ENCODE measurements around the gene NDUFV1.

Gene NDUFV1

DNA sequence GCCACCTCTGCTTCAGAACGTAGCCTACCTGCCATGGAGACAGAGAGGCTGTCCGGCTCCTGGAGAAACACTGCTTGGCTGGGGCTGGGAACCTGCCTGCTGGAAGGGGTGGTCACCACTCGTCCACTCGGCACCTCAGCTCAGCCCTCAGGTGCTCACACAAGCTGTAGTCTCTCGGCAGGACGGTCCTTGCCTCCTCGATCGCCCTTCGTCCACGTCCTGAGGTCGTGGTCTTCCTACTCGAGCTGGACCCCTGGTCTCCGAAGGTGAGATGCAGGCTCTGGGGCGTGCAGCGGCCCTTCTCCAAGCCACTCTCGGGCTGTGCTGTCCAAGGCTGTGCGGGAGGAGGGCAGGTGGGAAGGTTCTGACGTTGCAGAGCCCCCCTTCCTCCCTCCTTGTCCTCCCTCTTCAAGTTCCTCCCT is 32.7 kb downstream of the NDUFV1 start, which contains the start of gene TBX10:
TSS of gene TBX10 (minus strand) at position 326 of the 422 bp plus-strand sequence. CDS start at position 35, 291 bp downstream.
- no peak within 1 kb of the TSS for H3K4me3 ChIP-seq (ENCODE audit: low read length)
- no peaks in the 10 kb centered on the region for H3K36me3 ChIP-seq (ENCODE audit: control insufficient read depth, insufficient read depth, low read length, severe bottlenecking)
- H3K27me3 ChIP-seq (replicated peaks; ENCODE audit: control insufficient read depth, insufficient read depth, low read length) = peaks cover 42% of the 10 kb centered on the region
- no peaks in the 10 kb centered on the region for H3K4me1 ChIP-seq (ENCODE audit: control insufficient read depth, insufficient read depth, low read length)
- no peak within 1 kb of the TSS for H3K9ac ChIP-seq (ENCODE audit: low read length)
- DNase-seq (ENCODE audit: low read depth) = no peak
- no peaks in the 10 kb centered on the region for H3K9me3 ChIP-seq (ENCODE audit: control insufficient read depth, low read length)

DNA sequence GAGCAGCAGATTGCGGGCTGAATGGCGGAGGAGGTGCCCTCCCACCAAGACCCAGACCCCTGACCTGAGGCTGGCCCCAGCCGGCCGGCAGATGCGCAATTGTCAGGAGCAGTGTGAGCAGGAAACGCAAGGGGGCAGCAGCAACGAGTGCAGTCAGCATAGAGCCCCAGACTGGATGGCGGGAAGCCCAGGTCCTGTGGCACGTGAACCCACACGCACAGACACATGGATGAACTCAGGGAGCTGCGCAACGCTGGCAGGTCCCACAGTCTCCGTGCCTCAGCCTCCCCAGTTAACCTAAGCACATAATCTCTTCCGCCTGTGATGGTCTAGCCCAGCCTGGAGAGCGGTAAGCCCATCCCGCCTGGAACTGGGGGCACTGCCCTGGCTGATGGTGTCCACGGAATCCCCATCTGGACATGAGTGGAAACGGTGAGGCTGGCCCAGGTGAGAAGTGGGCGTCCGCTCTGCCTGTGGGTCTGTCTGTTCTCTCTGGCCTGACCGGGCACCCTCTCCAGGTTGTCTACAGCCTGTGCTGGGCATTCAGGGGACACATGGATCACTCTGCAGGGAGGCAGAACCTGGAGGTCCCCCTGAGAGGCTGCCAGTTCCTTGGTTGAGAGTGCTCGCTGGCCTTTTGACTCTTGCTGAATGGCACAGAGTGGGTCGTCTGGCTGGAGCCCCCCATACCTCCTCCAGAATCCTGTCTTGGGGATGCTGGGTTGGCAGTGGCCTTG is 33.5 kb downstream of the NDUFV1 start:
- H3K27me3 ChIP-seq (replicated peaks; ENCODE audit: control insufficient read depth, insufficient read depth, low read length) = peaks cover 34% of the 10 kb centered on the region
- no peaks in the 10 kb centered on the region for H3K4me1 ChIP-seq (ENCODE audit: control insufficient read depth, insufficient read depth, low read length)
- no peaks in the 10 kb centered on the region for H3K9me3 ChIP-seq (ENCODE audit: control insufficient read depth, low read length)
- H3K4me3 ChIP-seq (ENCODE audit: low read length) = no peak overlapping the region
- no peak overlapping the region for H3K9ac ChIP-seq (ENCODE audit: low read length)
- peak; percentile 76 for DNase-seq (ENCODE audit: low read depth)
- no peaks in the 10 kb centered on the region for H3K36me3 ChIP-seq (ENCODE audit: control insufficient read depth, insufficient read depth, low read length, severe bottlenecking)

DNA sequence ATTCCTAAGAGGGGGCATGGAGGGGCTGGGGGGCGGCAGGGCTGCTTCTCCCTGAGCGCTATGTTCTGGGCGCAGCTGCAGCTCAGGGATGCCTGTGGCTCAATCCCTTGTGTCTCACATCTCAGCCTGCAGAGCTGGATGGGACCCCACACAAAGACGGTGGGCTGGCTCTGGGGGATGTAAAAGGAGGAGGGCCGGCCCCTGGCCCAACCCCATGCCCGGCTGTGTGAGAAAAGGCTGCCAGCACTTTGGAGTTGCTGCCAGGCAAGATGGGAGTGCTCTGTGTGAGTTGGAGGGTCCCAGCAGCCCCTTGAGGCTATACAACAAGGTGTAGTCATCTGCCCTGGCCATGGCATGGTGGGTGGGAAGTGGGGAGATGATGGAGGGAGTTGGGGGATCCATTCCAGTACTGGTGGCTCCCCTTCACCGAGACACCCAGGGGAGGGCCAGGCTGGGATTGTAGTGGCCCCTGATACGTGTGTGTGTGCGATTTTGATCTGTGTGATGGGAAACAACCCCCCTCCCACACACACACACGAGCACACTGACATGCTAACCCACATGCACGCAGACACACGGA is 34.1 kb downstream of the NDUFV1 start:
- Histone ChIP-seq H3K36me3 (ENCODE audit: control insufficient read depth, insufficient read depth, low read length, severe bottlenecking) (no peaks in the 10 kb centered on the region), H3K4me3 (ENCODE audit: low read length) (no peak overlapping the region), H3K27me3 (replicated peaks; ENCODE audit: control insufficient read depth, insufficient read depth, low read length) (peaks cover 33% of the 10 kb centered on the region), H3K4me1 (ENCODE audit: control insufficient read depth, insufficient read depth, low read length) (no peaks in the 10 kb centered on the region), H3K9ac (ENCODE audit: low read length) (no peak overlapping the region), H3K9me3 (ENCODE audit: control insufficient read depth, low read length) (no peaks in the 10 kb centered on the region)
- DNase-seq (ENCODE audit: low read depth) = no peak

DNA sequence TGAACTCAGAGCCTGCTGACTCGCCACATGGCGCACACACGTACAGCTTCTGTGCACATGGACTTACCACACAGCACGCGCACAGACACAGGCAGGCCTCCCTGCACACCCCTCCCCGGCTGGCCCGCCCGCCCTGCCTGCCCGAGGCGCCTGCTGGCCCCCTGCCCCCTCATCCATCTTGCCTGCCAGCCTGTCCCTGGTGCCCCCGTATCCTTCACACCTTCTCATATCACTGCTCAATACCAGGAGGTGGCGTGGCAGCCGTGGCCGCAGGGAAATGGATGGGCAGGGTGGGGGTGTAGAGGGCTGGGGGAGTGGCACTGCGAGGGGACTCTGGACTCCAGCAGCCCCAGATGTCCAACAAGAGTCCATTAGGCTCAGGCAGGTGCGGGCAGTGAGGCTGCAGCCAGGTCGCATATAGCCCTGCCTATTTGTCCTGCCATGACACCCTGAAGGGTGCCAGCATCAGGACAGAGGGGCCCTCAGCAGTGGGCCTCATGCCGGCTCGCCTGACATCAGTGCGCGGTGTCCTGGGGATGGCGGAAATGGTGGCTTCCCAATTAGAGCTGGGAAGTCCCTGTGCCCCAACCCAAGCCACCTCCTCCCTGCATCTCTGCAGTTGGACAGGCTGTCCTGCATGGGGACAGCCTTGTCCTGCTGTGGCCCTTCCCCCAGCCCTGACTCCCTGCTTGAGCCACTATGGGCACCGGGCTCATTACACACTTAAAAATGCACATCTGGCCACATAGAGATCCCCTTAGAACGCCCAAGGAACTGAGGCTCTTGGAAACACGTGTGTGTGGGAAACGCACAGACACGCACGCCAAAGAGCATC is 34.8 kb downstream of the NDUFV1 start:
- no peak overlapping the region for H3K4me3 ChIP-seq (ENCODE audit: low read length)
- peaks cover 40% of the 10 kb centered on the region for H3K27me3 ChIP-seq (replicated peaks; ENCODE audit: control insufficient read depth, insufficient read depth, low read length)
- no peaks in the 10 kb centered on the region for H3K36me3 ChIP-seq (ENCODE audit: control insufficient read depth, insufficient read depth, low read length, severe bottlenecking)
- no peak overlapping the region for H3K9ac ChIP-seq (ENCODE audit: low read length)
- no peak for DNase-seq (ENCODE audit: low read depth)
- H3K4me1 ChIP-seq (ENCODE audit: control insufficient read depth, insufficient read depth, low read length) = no peaks in the 10 kb centered on the region
- H3K9me3 ChIP-seq (ENCODE audit: control insufficient read depth, low read length) = no peaks in the 10 kb centered on the region

DNA sequence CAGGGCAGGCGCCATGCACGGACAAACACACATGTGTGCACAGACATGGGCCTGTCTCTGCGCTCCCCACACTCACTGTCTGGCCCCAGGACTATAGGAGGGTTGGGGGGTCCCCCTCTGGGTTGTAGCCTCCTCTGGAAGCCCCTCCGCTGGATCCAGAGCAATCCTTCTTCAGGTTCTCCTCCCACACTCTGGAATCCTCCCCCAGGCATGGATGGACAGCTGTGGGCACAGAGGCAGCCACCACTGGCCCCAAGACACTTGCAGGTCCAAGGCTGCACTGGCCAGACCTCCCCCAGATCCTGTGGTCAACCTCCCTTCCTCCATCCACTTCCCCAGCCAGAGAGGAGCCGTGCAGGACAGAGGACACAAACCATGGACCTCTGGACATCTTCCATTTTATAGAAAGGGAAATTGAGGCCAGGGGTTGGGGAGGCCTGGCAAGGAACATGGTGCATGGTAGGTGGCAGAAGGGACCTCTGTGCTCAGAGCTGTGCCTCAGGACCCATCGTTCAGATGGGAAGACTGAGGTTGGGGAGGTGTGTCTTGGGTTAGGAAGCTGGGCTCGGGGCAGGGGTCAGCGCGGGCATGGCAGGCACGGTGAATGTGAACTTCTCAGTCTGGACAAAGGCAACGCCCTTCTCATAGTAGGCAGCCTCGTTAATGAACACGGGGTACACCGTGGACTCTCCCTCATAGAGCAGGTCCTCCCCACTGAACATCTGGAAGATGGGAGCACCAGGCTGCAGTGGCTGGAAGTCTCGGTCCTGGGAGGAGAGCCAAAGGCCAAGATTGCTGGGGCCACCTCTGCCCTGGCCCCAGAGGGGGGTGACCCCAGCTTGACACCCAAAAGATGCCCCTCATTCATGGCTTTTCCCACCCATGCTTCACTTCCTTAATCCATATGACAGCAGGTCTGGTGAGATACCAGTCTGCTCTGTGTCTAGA is 35.7 kb downstream of the NDUFV1 start:
- no peak overlapping the region for H3K9ac ChIP-seq (ENCODE audit: low read length)
- no peaks in the 10 kb centered on the region for H3K4me1 ChIP-seq (ENCODE audit: control insufficient read depth, insufficient read depth, low read length)
- DNase-seq (ENCODE audit: low read depth) = no peak
- H3K36me3 ChIP-seq (ENCODE audit: control insufficient read depth, insufficient read depth, low read length, severe bottlenecking) = no peaks in the 10 kb centered on the region
- H3K9me3 ChIP-seq (ENCODE audit: control insufficient read depth, low read length) = no peaks in the 10 kb centered on the region
- peaks cover 48% of the 10 kb centered on the region for H3K27me3 ChIP-seq (replicated peaks; ENCODE audit: control insufficient read depth, insufficient read depth, low read length)
- H3K4me3 ChIP-seq (ENCODE audit: low read length) = no peak overlapping the region

DNA sequence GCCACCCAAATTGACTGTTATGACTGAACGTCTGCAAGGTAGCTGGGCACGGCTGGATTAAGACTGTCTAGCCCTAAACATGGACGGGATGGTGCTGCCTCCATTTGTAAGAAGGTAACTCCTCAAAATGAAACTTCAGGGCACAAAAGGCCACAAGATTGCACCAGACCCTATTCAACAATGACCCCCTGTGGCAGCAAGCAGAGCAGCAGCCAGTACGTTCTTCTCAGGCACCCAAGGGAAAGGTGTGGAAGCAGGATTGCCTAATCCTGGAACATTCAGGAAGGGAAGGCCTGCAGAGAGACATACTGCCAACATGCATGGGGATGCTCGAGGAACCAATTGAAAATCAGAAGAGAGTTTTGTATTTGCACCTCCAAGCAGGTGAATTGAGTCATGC is 37.3 kb downstream of the NDUFV1 start:
- no peak for DNase-seq (ENCODE audit: low read depth)
- Histone ChIP-seq H3K9me3 (ENCODE audit: control insufficient read depth, low read length) (no peaks in the 10 kb centered on the region), H3K4me1 (ENCODE audit: control insufficient read depth, insufficient read depth, low read length) (no peaks in the 10 kb centered on the region), H3K27me3 (replicated peaks; ENCODE audit: control insufficient read depth, insufficient read depth, low read length) (peaks cover 59% of the 10 kb centered on the region), H3K36me3 (ENCODE audit: control insufficient read depth, insufficient read depth, low read length, severe bottlenecking) (no peaks in the 10 kb centered on the region), H3K9ac (ENCODE audit: low read length) (no peak overlapping the region), H3K4me3 (ENCODE audit: low read length) (no peak overlapping the region)

DNA sequence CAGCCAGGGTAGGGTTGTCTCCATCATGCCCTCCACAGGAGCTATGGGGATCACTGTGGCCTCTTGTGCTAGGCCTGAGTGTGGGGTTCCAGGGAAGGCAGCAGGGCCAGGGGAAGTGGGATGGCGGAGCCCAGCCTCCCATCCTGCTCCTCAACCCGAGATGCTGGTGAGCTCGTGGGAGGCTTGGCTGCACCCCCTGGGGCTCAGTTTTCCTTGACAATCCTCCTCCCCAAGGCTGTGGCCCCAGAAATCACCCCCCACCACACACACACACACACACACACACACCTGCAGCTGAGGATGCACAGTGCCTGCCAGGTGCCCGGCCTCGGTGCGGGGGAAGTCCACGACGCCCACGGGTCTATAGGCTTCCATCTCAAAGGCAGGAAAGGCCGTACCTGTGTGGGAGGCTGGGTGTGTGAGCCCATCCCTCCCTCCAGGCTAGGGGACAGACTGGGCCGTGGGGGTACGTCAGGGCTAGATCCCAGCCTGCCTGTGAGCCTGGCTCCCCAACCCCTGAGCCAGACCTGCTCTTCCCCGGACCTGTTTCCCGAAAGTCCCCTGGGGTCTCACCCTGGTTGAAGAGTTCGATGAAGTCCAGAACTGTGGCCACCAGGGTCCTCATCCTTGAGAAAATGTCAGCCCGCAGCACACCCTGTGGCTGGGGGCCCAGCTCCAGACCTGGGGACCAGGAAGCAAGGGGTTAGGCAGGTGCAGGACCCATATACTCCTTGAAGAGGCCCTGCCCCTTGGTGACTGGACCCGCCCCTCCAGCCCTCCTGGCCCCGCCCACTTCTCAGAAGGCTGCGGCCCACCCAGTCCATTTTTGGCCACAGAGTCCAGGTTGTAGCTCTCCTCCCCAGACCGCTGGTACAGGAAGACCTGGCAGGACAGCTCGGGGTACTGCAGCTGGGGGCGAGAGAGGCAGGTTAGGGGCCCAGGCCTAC is 38.0 kb downstream of the NDUFV1 start:
- DNase-seq (ENCODE audit: low read depth) = no peak
- H3K27me3 ChIP-seq (replicated peaks; ENCODE audit: control insufficient read depth, insufficient read depth, low read length) = peaks cover 59% of the 10 kb centered on the region
- no peaks in the 10 kb centered on the region for H3K36me3 ChIP-seq (ENCODE audit: control insufficient read depth, insufficient read depth, low read length, severe bottlenecking)
- H3K9ac ChIP-seq (ENCODE audit: low read length) = no peak overlapping the region
- no peaks in the 10 kb centered on the region for H3K9me3 ChIP-seq (ENCODE audit: control insufficient read depth, low read length)
- H3K4me1 ChIP-seq (ENCODE audit: control insufficient read depth, insufficient read depth, low read length) = no peaks in the 10 kb centered on the region
- no peak overlapping the region for H3K4me3 ChIP-seq (ENCODE audit: low read length)

DNA sequence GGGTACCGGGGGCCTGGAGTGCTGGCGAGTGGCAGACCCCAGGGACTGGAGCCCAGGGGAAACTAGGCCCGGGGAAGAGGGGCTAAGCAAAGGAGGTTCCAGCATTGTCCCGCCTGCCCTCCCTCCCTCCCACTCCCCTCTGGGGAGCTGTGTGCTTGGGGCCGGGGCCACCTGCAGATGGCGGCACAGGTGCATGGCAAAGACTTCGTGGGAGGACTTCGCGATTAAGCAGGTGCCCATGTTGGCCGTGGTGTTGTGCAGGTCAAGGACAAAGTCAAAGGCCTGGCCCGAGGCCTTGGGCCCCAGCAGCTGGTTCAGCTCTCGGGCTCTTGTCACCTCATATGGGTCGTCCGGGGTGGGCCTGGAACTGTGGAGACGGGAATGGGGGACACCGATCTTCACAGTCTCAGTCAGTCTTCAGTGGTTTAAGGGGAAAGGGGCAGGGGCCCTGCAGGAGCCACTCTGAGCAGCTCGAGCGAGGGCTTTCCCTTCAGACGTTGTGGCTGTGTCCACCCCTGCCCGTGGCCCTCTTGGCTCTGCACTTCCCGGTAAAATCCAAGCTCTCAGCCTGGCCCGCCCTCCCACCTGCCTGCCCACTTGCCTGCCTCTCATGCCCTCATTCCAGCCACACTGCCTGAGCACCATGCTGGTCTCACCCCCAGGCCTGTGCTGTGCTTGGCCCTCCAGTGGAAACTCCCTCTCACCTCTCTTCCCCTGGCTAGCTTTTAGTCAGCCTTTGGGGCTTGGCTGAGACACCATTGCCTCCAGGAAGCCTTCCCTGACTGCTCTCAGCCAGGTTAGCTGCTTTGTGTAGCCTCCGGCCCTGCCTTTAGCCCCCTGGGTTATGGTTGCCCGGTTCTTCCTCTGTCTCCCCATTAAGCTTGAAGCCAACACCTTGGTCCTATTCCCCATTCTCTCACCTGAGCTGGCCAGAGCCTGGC is 39.1 kb downstream of the NDUFV1 start:
- Histone ChIP-seq H3K27me3 (replicated peaks; ENCODE audit: control insufficient read depth, insufficient read depth, low read length) (peaks cover 60% of the 10 kb centered on the region), H3K36me3 (ENCODE audit: control insufficient read depth, insufficient read depth, low read length, severe bottlenecking) (no peaks in the 10 kb centered on the region), H3K9ac (ENCODE audit: low read length) (no peak overlapping the region), H3K9me3 (ENCODE audit: control insufficient read depth, low read length) (no peaks in the 10 kb centered on the region), H3K4me1 (ENCODE audit: control insufficient read depth, insufficient read depth, low read length) (no peaks in the 10 kb centered on the region), H3K4me3 (ENCODE audit: low read length) (no peak overlapping the region)
- DNase-seq (ENCODE audit: low read depth) = no peak

DNA sequence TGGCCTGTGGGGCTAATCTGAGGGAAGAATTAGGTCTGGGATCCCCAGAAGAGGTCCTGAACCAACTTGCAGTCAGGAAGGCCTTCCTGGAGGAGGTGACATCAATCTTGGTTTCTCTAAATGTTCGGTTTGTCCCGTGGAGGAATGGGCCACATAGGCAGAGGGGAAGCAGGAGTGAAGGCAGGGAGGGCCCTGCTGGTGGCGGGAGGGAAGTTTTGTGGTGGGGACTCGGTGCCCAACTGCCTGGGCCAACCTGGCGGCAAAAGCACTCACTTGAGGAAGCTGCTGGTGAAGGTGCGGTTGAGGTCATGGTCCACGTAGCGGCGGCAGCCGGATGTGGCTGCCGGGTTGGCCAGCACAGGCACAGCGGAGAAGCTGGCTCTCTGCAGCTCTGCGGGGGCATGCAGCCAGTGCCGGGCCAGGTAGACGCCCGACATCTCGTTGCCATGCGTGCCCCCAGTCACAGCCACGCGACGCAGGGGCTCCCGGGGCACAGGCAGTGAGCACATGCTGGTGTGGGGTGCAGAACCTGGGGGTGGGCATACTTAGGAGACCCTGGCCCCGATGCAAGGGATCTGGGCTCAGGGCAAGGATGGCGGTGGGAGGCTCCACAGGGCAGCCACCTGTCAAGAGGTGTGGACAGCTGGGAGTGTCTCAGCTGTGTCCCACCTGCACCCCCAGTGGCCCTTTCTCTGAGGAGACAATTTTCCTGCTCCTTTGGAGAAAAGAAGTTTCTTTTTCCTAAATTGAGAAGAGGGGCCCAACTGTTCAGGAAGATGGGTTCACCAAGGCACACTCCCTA is 40.0 kb downstream of the NDUFV1 start:
- Histone ChIP-seq H3K36me3 (ENCODE audit: control insufficient read depth, insufficient read depth, low read length, severe bottlenecking) (no peaks in the 10 kb centered on the region), H3K27me3 (replicated peaks; ENCODE audit: control insufficient read depth, insufficient read depth, low read length) (peaks cover 54% of the 10 kb centered on the region), H3K4me3 (ENCODE audit: low read length) (no peak overlapping the region), H3K9me3 (ENCODE audit: control insufficient read depth, low read length) (no peaks in the 10 kb centered on the region), H3K9ac (ENCODE audit: low read length) (no peak overlapping the region), H3K4me1 (ENCODE audit: control insufficient read depth, insufficient read depth, low read length) (no peaks in the 10 kb centered on the region)
- DNase-seq (ENCODE audit: low read depth) = no peak

Data from adipocyte (in vitro differentiated cells).